ENCODE measurements around the gene MINDY4.

DNA sequence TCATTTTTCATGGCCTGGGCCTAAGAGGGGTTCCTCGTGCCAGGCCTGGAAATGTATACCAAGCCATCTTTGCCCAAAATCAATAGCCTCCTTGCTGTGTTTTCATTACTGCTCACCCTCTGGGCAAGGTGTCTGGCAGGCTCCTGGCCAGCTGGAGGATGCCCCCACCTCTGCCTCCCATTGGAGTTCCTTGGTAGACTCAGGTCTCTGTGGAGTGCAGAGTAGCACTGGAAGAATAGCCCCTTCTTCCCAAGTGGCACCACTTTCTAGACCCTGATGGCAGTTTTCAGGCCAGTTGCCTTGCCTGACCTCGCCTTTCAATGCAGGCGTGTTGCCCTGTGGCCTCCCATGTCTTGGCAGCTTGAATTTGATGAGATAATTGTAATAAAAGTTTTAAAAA, 84.7 kb downstream of the MINDY4 start:
- TF ChIP-seq, protein P1, sequence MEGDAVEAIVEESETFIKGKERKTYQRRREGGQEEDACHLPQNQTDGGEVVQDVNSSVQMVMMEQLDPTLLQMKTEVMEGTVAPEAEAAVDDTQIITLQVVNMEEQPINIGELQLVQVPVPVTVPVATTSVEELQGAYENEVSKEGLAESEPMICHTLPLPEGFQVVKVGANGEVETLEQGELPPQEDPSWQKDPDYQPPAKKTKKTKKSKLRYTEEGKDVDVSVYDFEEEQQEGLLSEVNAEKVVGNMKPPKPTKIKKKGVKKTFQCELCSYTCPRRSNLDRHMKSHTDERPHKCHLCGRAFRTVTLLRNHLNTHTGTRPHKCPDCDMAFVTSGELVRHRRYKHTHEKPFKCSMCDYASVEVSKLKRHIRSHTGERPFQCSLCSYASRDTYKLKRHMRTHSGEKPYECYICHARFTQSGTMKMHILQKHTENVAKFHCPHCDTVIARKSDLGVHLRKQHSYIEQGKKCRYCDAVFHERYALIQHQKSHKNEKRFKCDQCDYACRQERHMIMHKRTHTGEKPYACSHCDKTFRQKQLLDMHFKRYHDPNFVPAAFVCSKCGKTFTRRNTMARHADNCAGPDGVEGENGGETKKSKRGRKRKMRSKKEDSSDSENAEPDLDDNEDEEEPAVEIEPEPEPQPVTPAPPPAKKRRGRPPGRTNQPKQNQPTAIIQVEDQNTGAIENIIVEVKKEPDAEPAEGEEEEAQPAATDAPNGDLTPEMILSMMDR (IDR thresholded peaks at IDR 0.05): no peak
- no peak for TF ChIP-seq POLR2AphosphoS5 (IDR thresholded peaks at IDR 0.05)
- no peak for TF ChIP-seq POLR2A (IDR thresholded peaks at IDR 0.05)
